WTC11 (cell line): ENCODE data around the gene TCF12. TPM values are rescaled to one million over a fixed set of nuclear protein-coding genes. Genes with fewer than 3 reads are reported as not detected.

Experiments
- ATAC-seq: fragments of 200-7000 bp; cut with Tn5 transposase; 2 replicates; pipeline ENCODE4 v1.10.0; 2021; ENCODE audit warnings: mild to moderate bottlenecking, moderate library complexity
- CTCF ChIA-PET: fragments of 300-600 bp; sonication (Branson Sonifier 250); formaldehyde crosslinking; loops from one replicate; lab custom pipeline; 2021; ENCODE audit warnings: antibody characterized with exemption; lab: Charles Lee
- POLR2A ChIA-PET: fragments of 350-600 bp; sonication (Branson Sonifier 250); formaldehyde crosslinking; loops from one replicate; lab custom pipeline; 2021; ENCODE audit warnings: antibody characterized with exemption; lab: Charles Lee
- DNase-seq: peaks from one replicate; pipeline ENCODE4 v3.0.0; 2021; ENCODE audit warnings: low spot score
- H3K27ac Mint-ChIP-seq: 2 replicates; pipeline ENCODE4 v1.8.0; 2021; ENCODE audit warnings: mixed read lengths
- H3K27me3 Mint-ChIP-seq: 2 replicates; pipeline ENCODE4 v1.8.0; 2021; ENCODE audit warnings: low read depth, mild to moderate bottlenecking, moderate library complexity, mixed read lengths
- H3K36me3 Mint-ChIP-seq: 2 replicates; pipeline ENCODE4 v1.8.0; 2021; ENCODE audit warnings: mixed read lengths
- H3K4me1 Mint-ChIP-seq: 2 replicates; pipeline ENCODE4 v1.8.0; 2022; ENCODE audit warnings: mixed read lengths
- H3K4me3 Mint-ChIP-seq: 2 replicates; pipeline ENCODE4 v1.8.0; 2021; ENCODE audit warnings: mild to moderate bottlenecking, moderate library complexity, mixed read lengths
- H3K9me3 Mint-ChIP-seq: 2 replicates; pipeline ENCODE4 v1.8.0; 2021; ENCODE audit warnings: mixed read lengths
- ATF2 ChIP-seq: sonication (generic); formaldehyde crosslinking; IDR thresholded peaks from 2 replicates; pipeline ENCODE4 v1.8.1; 2022; ENCODE audit warnings: low read depth, missing genetic modification reagents, borderline replicate concordance
- GABPB1 ChIP-seq: sonication (generic); formaldehyde crosslinking; IDR thresholded peaks from 2 replicates; pipeline ENCODE4 v1.8.1; 2023; ENCODE audit warnings: mild to moderate bottlenecking, missing genetic modification reagents
- GTF2I ChIP-seq: fragments of 250-450 bp; sonication (Bioruptor Pico); conservative IDR thresholded peaks from 2 replicates; pipeline ENCODE4 v1.4.0; 2021; ENCODE audit warnings: mild to moderate bottlenecking
- IRF2 ChIP-seq: sonication (generic); formaldehyde crosslinking; IDR thresholded peaks from 2 replicates; pipeline ENCODE4 v1.8.0; 2022; ENCODE audit warnings: low read depth, missing genetic modification reagents, borderline replicate concordance
- JAZF1 ChIP-seq: fragments of 250-450 bp; sonication (Bioruptor Pico); IDR thresholded peaks from 2 replicates; pipeline ENCODE4 v1.9.0; 2021; ENCODE audit warnings: moderate library complexity, mild to moderate bottlenecking, inconsistent platforms
- NFATC4 ChIP-seq: fragments of 250-450 bp; sonication (Bioruptor Pico); IDR thresholded peaks from 2 replicates; pipeline ENCODE4 v1.9.0; 2021; ENCODE audit warnings: mild to moderate bottlenecking
- NR3C1 ChIP-seq: sonication (generic); formaldehyde crosslinking; conservative IDR thresholded peaks from 2 replicates; pipeline ENCODE4 v1.8.1; 2023; ENCODE audit warnings: low read depth, mild to moderate bottlenecking, missing genetic modification reagents
- TCF7 ChIP-seq: sonication (generic); formaldehyde crosslinking; IDR thresholded peaks from 2 replicates; pipeline ENCODE4 v1.8.0; 2022; ENCODE audit warnings: mild to moderate bottlenecking, low read depth, missing genetic modification reagents, moderate library complexity
- TEAD4 ChIP-seq: sonication (generic); formaldehyde crosslinking; IDR thresholded peaks from 2 replicates; pipeline ENCODE4 v1.8.0; 2022; ENCODE audit warnings: mild to moderate bottlenecking, missing genetic modification reagents
- TP53 ChIP-seq: sonication (generic); formaldehyde crosslinking; IDR thresholded peaks from 2 replicates; pipeline ENCODE4 v1.8.1; 2023; ENCODE audit warnings: mild to moderate bottlenecking, missing genetic modification reagents
- ZNF425 ChIP-seq: fragments of 250-450 bp; sonication (Bioruptor Pico); conservative IDR thresholded peaks from 2 replicates; pipeline ENCODE4 v1.9.0; 2021; ENCODE audit warnings: mild to moderate bottlenecking
- ZNF512 ChIP-seq: sonication (generic); formaldehyde crosslinking; IDR thresholded peaks from 2 replicates; pipeline ENCODE4 v1.8.1; 2022; ENCODE audit warnings: missing genetic modification reagents, borderline replicate concordance
- total RNA-seq: library from RNA; stranded (reverse); gene quantifications from 3 replicates; pipeline ENCODE4 v1.2.3, GENCODE V29; 2021
- TF ChIP-seq, protein P1 (sequence below): fragments of 250-450 bp; sonication (Bioruptor Pico); IDR thresholded peaks from 2 replicates; pipeline ENCODE4 v2.1.2; 2022; ENCODE audit warnings: mild to moderate bottlenecking, moderate library complexity
- TF ChIP-seq, protein P2 (sequence below): sonication (generic); formaldehyde crosslinking; IDR thresholded peaks from 2 replicates; pipeline ENCODE4 v1.8.1; 2022; ENCODE audit warnings: mild to moderate bottlenecking, missing genetic modification reagents, moderate library complexity, borderline replicate concordance
- TF ChIP-seq, protein P3 (sequence below): sonication (generic); formaldehyde crosslinking; IDR thresholded peaks from 2 replicates; pipeline ENCODE4 v1.8.0; 2023; ENCODE audit warnings: mild to moderate bottlenecking, missing genetic modification reagents

TCF12 gene
- total RNA-seq, 1 experiment from 2014 or later = 73.2 TPM

DNA sequence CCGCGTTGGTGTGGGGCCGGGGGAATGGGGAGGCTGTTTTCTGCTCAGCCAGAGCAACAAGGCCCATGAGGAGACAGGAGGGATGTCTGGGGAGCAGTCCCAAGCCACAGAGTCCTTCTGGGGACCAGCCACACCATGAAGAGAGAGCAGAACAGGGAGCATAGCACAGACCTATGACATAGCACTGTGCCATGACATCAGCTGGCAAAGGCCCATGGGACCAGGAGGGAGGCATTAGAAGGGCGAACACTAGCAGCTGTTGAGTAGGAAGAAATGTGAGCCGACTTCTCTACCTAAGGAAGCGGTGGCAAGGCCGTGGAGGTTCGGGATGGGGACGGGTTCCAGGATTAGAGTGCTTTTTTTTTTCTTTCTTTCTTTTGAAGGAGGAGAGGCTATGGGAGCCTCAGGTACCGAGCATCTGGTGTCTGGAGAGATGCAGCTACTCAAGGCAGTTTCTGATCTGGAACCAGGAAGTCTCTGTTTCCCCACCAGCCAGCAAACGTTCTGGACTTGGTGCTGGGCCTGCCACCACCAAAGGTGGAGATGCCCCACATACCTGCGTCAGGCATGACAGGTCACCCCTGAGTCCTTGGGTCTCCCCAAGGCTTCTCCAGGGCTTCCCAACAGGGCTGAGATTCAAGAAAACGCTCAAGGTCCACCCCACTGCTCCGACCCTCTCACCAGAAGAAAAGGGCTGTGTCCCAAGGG lies 380.6 kb downstream of the TCF12 start (continued):
- TF ChIP-seq ATF2 (CRISPR knock-in tag) = no peak
- TF ChIP-seq TEAD4 (CRISPR knock-in tag) = no peak
- no peak for TF ChIP-seq GTF2I
- no peak for TF ChIP-seq GABPB1 (CRISPR knock-in tag)
- TF ChIP-seq, protein P1, sequence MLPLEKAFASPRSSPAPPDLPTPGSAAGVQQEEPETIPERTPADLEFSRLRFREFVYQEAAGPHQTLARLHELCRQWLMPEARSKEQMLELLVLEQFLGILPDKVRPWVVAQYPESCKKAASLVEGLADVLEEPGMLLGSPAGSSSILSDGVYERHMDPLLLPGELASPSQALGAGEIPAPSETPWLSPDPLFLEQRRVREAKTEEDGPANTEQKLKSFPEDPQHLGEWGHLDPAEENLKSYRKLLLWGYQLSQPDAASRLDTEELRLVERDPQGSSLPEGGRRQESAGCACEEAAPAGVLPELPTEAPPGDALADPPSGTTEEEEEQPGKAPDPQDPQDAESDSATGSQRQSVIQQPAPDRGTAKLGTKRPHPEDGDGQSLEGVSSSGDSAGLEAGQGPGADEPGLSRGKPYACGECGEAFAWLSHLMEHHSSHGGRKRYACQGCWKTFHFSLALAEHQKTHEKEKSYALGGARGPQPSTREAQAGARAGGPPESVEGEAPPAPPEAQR (CRISPR knock-in tag) = no peak
- TF ChIP-seq, all 79 proteins: peak for 0

- TF ChIP-seq NFATC4 (CRISPR knock-in tag) (no peak), ZNF512 (CRISPR knock-in tag) (no peak), TP53 (CRISPR knock-in tag) (no peak), IRF2 (CRISPR knock-in tag) (no peak), JAZF1 (no peak), TCF7 (CRISPR knock-in tag) (no peak), NR3C1 (no peak), ZNF425 (CRISPR knock-in tag) (no peak)
- TF ChIP-seq, protein P2, sequence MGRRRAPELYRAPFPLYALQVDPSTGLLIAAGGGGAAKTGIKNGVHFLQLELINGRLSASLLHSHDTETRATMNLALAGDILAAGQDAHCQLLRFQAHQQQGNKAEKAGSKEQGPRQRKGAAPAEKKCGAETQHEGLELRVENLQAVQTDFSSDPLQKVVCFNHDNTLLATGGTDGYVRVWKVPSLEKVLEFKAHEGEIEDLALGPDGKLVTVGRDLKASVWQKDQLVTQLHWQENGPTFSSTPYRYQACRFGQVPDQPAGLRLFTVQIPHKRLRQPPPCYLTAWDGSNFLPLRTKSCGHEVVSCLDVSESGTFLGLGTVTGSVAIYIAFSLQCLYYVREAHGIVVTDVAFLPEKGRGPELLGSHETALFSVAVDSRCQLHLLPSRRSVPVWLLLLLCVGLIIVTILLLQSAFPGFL (CRISPR knock-in tag) = no peak
- TF ChIP-seq, protein P3, sequence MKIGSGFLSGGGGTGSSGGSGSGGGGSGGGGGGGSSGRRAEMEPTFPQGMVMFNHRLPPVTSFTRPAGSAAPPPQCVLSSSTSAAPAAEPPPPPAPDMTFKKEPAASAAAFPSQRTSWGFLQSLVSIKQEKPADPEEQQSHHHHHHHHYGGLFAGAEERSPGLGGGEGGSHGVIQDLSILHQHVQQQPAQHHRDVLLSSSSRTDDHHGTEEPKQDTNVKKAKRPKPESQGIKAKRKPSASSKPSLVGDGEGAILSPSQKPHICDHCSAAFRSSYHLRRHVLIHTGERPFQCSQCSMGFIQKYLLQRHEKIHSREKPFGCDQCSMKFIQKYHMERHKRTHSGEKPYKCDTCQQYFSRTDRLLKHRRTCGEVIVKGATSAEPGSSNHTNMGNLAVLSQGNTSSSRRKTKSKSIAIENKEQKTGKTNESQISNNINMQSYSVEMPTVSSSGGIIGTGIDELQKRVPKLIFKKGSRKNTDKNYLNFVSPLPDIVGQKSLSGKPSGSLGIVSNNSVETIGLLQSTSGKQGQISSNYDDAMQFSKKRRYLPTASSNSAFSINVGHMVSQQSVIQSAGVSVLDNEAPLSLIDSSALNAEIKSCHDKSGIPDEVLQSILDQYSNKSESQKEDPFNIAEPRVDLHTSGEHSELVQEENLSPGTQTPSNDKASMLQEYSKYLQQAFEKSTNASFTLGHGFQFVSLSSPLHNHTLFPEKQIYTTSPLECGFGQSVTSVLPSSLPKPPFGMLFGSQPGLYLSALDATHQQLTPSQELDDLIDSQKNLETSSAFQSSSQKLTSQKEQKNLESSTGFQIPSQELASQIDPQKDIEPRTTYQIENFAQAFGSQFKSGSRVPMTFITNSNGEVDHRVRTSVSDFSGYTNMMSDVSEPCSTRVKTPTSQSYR (CRISPR knock-in tag) = no peak
- TF ChIP-seq, all 79 proteins: peak for 0
- Mint-ChIP-seq H3K4me1 (peaks cover 42% of the 10 kb centered on the region), H3K9me3 (no peaks in the 10 kb centered on the region), H3K27ac (no peak overlapping the region), H3K27me3 (no peaks in the 10 kb centered on the region; the same call in 1 of the 2 replicates), H3K4me3 (no peak overlapping the region), H3K36me3 (no peaks in the 10 kb centered on the region)
- ChIA-PET CTCF (no interaction called here), POLR2A (no interaction called here)
- ATAC-seq (no peak), DNase-seq (no peak)
Measured at GRCh38 chr15:57301307-57301706, 382.9 kb downstream of the TCF12 start.
